SK-N-SH (cell line): ENCODE measurements around the gene SPAG8. TPM values are rescaled to one million over a fixed set of nuclear protein-coding genes. Genes with fewer than 3 reads are reported as not detected.

Experiments used
- CTCF ChIA-PET: fragments of 300-600, 350-600 bp; formaldehyde crosslinking; extraction: SDS; loops from one replicate; lab custom pipeline; 2021; lab: Yijun Ruan, JAX
- POLR2A ChIA-PET: fragments of 350-600 bp; sonication (Branson Sonifier 250); formaldehyde crosslinking; extraction: SDS; loops from one replicate; lab custom pipeline; 2020; ENCODE audit warnings: antibody characterized with exemption, inconsistent platforms; lab: Yijun Ruan, JAX
- DNase-seq: peaks from one replicate; pipeline ENCODE4 v3.0.0; 2012
- H2AFZ ChIP-seq: fragments of 200-600 bp; sonication (generic); 2 replicates; pipeline ENCODE4 v1.8.1; 2016; ENCODE audit warnings: antibody characterized with exemption, mild to moderate bottlenecking, low read depth
- H3F3A ChIP-seq: fragments of 200-600 bp; sonication (generic); replicated peaks from 2 replicates; pipeline ENCODE3; 2016; ENCODE audit warnings: antibody characterized with exemption, mild to moderate bottlenecking; ENCODE audit not compliant: insufficient read depth
- H3K27ac ChIP-seq, 2 experiments: fragments of 200-500 bp in 1 of 2; fragments of 200-600 bp in 1 of 2; sonication (Bioruptor generic) in 1 of 2; sonication (generic), shearing (Covaris generic) in 1 of 2; 2 replicates each; pipeline versions ENCODE4 v1.5.1 to v1.6.1; 2014 to 2016; ENCODE audit warnings: low read depth in 2 of 2, inconsistent platforms in 1 of 2, low read length in 1 of 2, mild to moderate bottlenecking in 1 of 2, mixed read lengths in 1 of 2
- H3K27me3 ChIP-seq: fragments of 200-600 bp; sonication (generic), shearing (Covaris generic); 2 replicates; pipeline ENCODE4 v1.6.1; 2016; ENCODE audit warnings: mixed run types; ENCODE audit not compliant: insufficient read depth
- H3K36me3 ChIP-seq, 2 experiments: fragments of 200-500 bp in 1 of 2; fragments of 200-600 bp in 1 of 2; sonication (Bioruptor generic) in 1 of 2; sonication (generic) in 1 of 2; replicated peaks in 1 of 2; 2 replicates each; pipeline versions ENCODE3 to v1.5.1; 2014 to 2016; ENCODE audit warnings: low read length in 1 of 2, mild to moderate bottlenecking in 1 of 2; ENCODE audit not compliant: insufficient read depth in 2 of 2, control insufficient read depth in 1 of 2
- H3K4me1 ChIP-seq, 2 experiments: fragments of 200-500 bp in 1 of 2; fragments of 200-600 bp in 1 of 2; sonication (Bioruptor generic) in 1 of 2; sonication (generic), shearing (Covaris generic) in 1 of 2; 2 replicates each; pipeline versions ENCODE4 v1.5.1 to v1.6.1; 2014 to 2016; ENCODE audit warnings: low read depth in 1 of 2, low read length in 1 of 2, mixed run types in 1 of 2; ENCODE audit not compliant: insufficient read depth in 2 of 2, control insufficient read depth in 1 of 2
- H3K4me2 ChIP-seq: fragments of 200-600 bp; sonication (generic), shearing (Covaris generic); 2 replicates; pipeline ENCODE4 v1.6.1; 2017; ENCODE audit warnings: mixed run types
- H3K4me3 ChIP-seq, 2 experiments: fragments of 200-500 bp in 1 of 2; fragments of 200-600 bp in 1 of 2; sonication (Bioruptor generic) in 1 of 2; sonication (generic), shearing (Covaris generic) in 1 of 2; 2 replicates each; pipeline versions ENCODE4 v1.5.1 to v1.8.1; 2014 to 2016; ENCODE audit warnings: low read depth in 2 of 2, inconsistent platforms in 1 of 2, low read length in 1 of 2, mild to moderate bottlenecking in 1 of 2, mixed read lengths in 1 of 2, moderate library complexity in 1 of 2
- H3K79me2 ChIP-seq: fragments of 200-600 bp; sonication (generic); 2 replicates; pipeline ENCODE4 v1.8.1; 2017; ENCODE audit warnings: mild to moderate bottlenecking; ENCODE audit not compliant: insufficient read depth
- H3K9ac ChIP-seq: fragments of 200-600 bp; sonication (generic); 2 replicates; pipeline ENCODE4 v1.6.1; 2017; ENCODE audit warnings: mixed run types
- H3K9me2 ChIP-seq: fragments of 200-600 bp; sonication (generic); 2 replicates; pipeline ENCODE4 v1.6.1; 2017; ENCODE audit warnings: mixed run types
- H3K9me3 ChIP-seq: fragments of 200-600 bp; sonication (generic); 2 replicates; pipeline ENCODE4 v1.6.1; 2017; ENCODE audit warnings: mixed run types, mild to moderate bottlenecking, moderate library complexity
- H4K20me1 ChIP-seq: fragments of 200-600 bp; sonication (generic); 2 replicates; pipeline ENCODE4 v1.6.1; 2017; ENCODE audit warnings: mild to moderate bottlenecking, mixed run types; ENCODE audit not compliant: insufficient read depth
- ELF1 ChIP-seq: IDR thresholded peaks from 2 replicates; pipeline ENCODE4 v1.4.0; 2012
- EZH2phosphoT487 ChIP-seq: fragments of 200-600 bp; sonication (generic); IDR thresholded peaks from 2 replicates; pipeline ENCODE4 v1.6.1; 2017; ENCODE audit warnings: low read depth, mixed run types, mild to moderate bottlenecking, antibody characterized with exemption, moderate library complexity, borderline replicate concordance
- FOXJ3 ChIP-seq: sonication (generic); formaldehyde crosslinking; IDR thresholded peaks from 2 replicates; pipeline ENCODE4 v1.5.1; 2020; ENCODE audit warnings: mild to moderate bottlenecking, missing genetic modification reagents
- FOXM1 ChIP-seq: IDR thresholded peaks from 2 replicates; pipeline ENCODE4 v1.4.0; 2012; ENCODE audit warnings: low read depth, mild to moderate bottlenecking
- GABPA ChIP-seq: IDR thresholded peaks from 2 replicates; pipeline ENCODE4 v1.4.0; 2012; ENCODE audit warnings: low read depth, mild to moderate bottlenecking
- JUND ChIP-seq: IDR thresholded peaks from 2 replicates; pipeline ENCODE4 v1.4.0; 2012
- MEF2A ChIP-seq: IDR thresholded peaks from 2 replicates; pipeline ENCODE4 v1.4.0; 2012; ENCODE audit warnings: low read depth, borderline replicate concordance
- MXI1 ChIP-seq: IDR thresholded peaks from 2 replicates; pipeline ENCODE4 v1.6.1; 2012; ENCODE audit warnings: mild to moderate bottlenecking, low read depth, low read length, improper control_type of control experiment
- NFIC ChIP-seq: IDR thresholded peaks from 2 replicates; pipeline ENCODE4 v1.4.0; 2012; ENCODE audit warnings: borderline replicate concordance
- PBX3 ChIP-seq: IDR thresholded peaks from 2 replicates; pipeline ENCODE4; 2012
- RAD21 ChIP-seq: IDR thresholded peaks from 2 replicates; pipeline ENCODE4 v1.6.1; 2012; ENCODE audit warnings: mild to moderate bottlenecking, low read length
- RFX5 ChIP-seq: IDR thresholded peaks from 2 replicates; pipeline ENCODE4 v1.6.1; 2012; ENCODE audit warnings: mild to moderate bottlenecking, improper control_type of control experiment, low read length
- RXRA ChIP-seq: IDR thresholded peaks from 2 replicates; pipeline ENCODE4 v1.4.0; 2012; ENCODE audit warnings: low read depth, mild to moderate bottlenecking, borderline replicate concordance
- SIN3A ChIP-seq: IDR thresholded peaks from 2 replicates; pipeline ENCODE4 v1.6.1; 2012; ENCODE audit warnings: low read depth, mild to moderate bottlenecking, low read length, moderate library complexity, borderline replicate concordance
- SMC3 ChIP-seq: IDR thresholded peaks from 2 replicates; pipeline ENCODE4 v1.6.1; 2012; ENCODE audit warnings: low read depth, low read length, improper control_type of control experiment
- TEAD4 ChIP-seq: IDR thresholded peaks from 2 replicates; pipeline ENCODE4 v1.4.0; 2012; ENCODE audit warnings: mild to moderate bottlenecking, borderline replicate concordance; ENCODE audit not compliant: insufficient read depth
- YY1 ChIP-seq: IDR thresholded peaks from 2 replicates; pipeline ENCODE4 v1.4.0; 2012; ENCODE audit warnings: low read depth, mild to moderate bottlenecking
- ZBTB33 ChIP-seq: IDR thresholded peaks from 2 replicates; pipeline ENCODE4 v1.4.0; 2012; ENCODE audit warnings: low read depth, borderline replicate concordance
- WGBS: methylation state at CpG from one replicate; pipeline ENCODE4 v1.1.6; 2017; ENCODE audit warnings: low lambda C conversion rate; 5-methylcytosine and 5-hydroxymethylcytosine counted together
- polyA plus RNA-seq, 3 experiments: library from polyadenylated mRNA; depleted of rRNA; stranded (reverse); fragments of >200 nt; gene quantifications; 2 replicates each; pipeline ENCODE4 v1.2.3, GENCODE V29; 2012
- TF ChIP-seq, protein P1 (sequence below): IDR thresholded peaks from 2 replicates; pipeline ENCODE4 v1.4.0; 2012; ENCODE audit warnings: low read depth
- TF ChIP-seq, protein P2 (sequence below): fragments of 150-350 bp; IDR thresholded peaks from 2 replicates; pipeline ENCODE4 v1.6.1; 2017; ENCODE audit warnings: antibody characterized with exemption, low read length, low read depth, borderline replicate concordance
- TF ChIP-seq, protein P3 (sequence below): IDR thresholded peaks from 2 replicates; pipeline ENCODE4 v1.6.1; 2012; ENCODE audit warnings: mild to moderate bottlenecking, low read depth, low read length, moderate library complexity

The SPAG8 gene
- polyA plus RNA-seq, 1 of the 3 experiments (the other 2 are of a cell fraction) = 1.5 TPM

GRCh38 chr9:35831040-35831439 lies 19.0 kb upstream of the SPAG8 start (continued):
- no peak for TF ChIP-seq ZBTB33
- TF ChIP-seq FOXJ3 (CRISPR knock-in tag) = no peak
- no peak for TF ChIP-seq PBX3
- no peak for TF ChIP-seq GABPA
- no peak for TF ChIP-seq JUND
- no peak for TF ChIP-seq MXI1
- no peak for TF ChIP-seq RFX5
- no peak for TF ChIP-seq TEAD4
- TF ChIP-seq, protein P1, sequence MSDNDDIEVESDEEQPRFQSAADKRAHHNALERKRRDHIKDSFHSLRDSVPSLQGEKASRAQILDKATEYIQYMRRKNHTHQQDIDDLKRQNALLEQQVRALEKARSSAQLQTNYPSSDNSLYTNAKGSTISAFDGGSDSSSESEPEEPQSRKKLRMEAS = no peak
- TF ChIP-seq MEF2A = no peak

GRCh38 chr9:35829764-35830096 lies 17.7 kb upstream of the SPAG8 start:
- H3F3A ChIP-seq = peaks cover 4% of the 10 kb centered on the region
- no peaks in the 10 kb centered on the region for H4K20me1 ChIP-seq
- no peaks in the 10 kb centered on the region for H3K36me3 ChIP-seq
- H3K9ac ChIP-seq = peak overlapping the region; percentile 73
- H3K27ac ChIP-seq = peak overlapping the region in 1 of 2 experiments; percentile 46; a peak in 3 of 4 replicates
- peak overlapping the region; percentile 74; the same call in 1 of the 2 replicates for H2AFZ ChIP-seq
- CTCF ChIA-PET = interaction anchor here (4.4 kb wide), 1 partner anchor 39 kb away, joined by 20 read pairs; no protein-coding TSS in a partner anchor
- TF ChIP-seq ELF1 (no peak), RAD21 (no peak), FOXM1 (no peak), SIN3A (no peak), YY1 (no peak), EZH2phosphoT487 (no peak), SMC3 (no peak), ZBTB33 (no peak), RXRA (no peak), NFIC (no peak), PBX3 (no peak), MEF2A (no peak)
- TF ChIP-seq, protein P2, sequence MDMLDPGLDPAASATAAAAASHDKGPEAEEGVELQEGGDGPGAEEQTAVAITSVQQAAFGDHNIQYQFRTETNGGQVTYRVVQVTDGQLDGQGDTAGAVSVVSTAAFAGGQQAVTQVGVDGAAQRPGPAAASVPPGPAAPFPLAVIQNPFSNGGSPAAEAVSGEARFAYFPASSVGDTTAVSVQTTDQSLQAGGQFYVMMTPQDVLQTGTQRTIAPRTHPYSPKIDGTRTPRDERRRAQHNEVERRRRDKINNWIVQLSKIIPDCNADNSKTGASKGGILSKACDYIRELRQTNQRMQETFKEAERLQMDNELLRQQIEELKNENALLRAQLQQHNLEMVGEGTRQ = no peak
- TF ChIP-seq, protein P3, sequence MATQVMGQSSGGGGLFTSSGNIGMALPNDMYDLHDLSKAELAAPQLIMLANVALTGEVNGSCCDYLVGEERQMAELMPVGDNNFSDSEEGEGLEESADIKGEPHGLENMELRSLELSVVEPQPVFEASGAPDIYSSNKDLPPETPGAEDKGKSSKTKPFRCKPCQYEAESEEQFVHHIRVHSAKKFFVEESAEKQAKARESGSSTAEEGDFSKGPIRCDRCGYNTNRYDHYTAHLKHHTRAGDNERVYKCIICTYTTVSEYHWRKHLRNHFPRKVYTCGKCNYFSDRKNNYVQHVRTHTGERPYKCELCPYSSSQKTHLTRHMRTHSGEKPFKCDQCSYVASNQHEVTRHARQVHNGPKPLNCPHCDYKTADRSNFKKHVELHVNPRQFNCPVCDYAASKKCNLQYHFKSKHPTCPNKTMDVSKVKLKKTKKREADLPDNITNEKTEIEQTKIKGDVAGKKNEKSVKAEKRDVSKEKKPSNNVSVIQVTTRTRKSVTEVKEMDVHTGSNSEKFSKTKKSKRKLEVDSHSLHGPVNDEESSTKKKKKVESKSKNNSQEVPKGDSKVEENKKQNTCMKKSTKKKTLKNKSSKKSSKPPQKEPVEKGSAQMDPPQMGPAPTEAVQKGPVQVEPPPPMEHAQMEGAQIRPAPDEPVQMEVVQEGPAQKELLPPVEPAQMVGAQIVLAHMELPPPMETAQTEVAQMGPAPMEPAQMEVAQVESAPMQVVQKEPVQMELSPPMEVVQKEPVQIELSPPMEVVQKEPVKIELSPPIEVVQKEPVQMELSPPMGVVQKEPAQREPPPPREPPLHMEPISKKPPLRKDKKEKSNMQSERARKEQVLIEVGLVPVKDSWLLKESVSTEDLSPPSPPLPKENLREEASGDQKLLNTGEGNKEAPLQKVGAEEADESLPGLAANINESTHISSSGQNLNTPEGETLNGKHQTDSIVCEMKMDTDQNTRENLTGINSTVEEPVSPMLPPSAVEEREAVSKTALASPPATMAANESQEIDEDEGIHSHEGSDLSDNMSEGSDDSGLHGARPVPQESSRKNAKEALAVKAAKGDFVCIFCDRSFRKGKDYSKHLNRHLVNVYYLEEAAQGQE = no peak
- TF ChIP-seq, all 33 proteins: peak for 0
- Histone ChIP-seq H3K9me2 (no peaks in the 10 kb centered on the region), H3K4me2 (peak overlapping the region; percentile 96), H3K79me2 (no peaks in the 10 kb centered on the region), H3K9me3 (no peaks in the 10 kb centered on the region), H3K27me3 (no peaks in the 10 kb centered on the region), H3K4me3 (peak overlapping the region; percentile 56 to 80), H3K4me1 (peaks cover 7 to 25% of the 10 kb centered on the region in 2 experiments; a peak in 1 of 4 replicates)
- POLR2A ChIA-PET = no interaction called here
- WGBS = 72% methylated on average over 2 of the region's 2 CpGs
- no peak for DNase-seq
